GM12878 (cell line): ENCODE measurements around the gene PITX1. TPM values are rescaled to one million over a fixed set of nuclear protein-coding genes. Genes with fewer than 3 reads are reported as not detected.

ENCODE experiments used
- ATAC-seq: fragments of 200-7000 bp; cut with Tn5 transposase; 3 replicates; pipeline ENCODE4 v1.9.1; 2020; ENCODE audit warnings: mild to moderate bottlenecking, moderate library complexity
- BruUV-seq: library from RNA; stranded (reverse); fragments of 400-500 nt; replicated peaks from 2 replicates; lab custom pipeline; 2021; lab: Mats Ljungman, UMichigan
- CTCF ChIA-PET: fragments of 300-600 bp; sonication (Branson Sonifier 250); formaldehyde crosslinking; extraction: SDS; loops from one replicate; lab custom pipeline; 2021; ENCODE audit warnings: inconsistent platforms; lab: Yijun Ruan, JAX
- POLR2A ChIA-PET: fragments of 350-600 bp; formaldehyde crosslinking; extraction: SDS; loops from one replicate; lab custom pipeline; 2021; ENCODE audit warnings: inconsistent platforms; lab: Charles Lee
- RAD21 ChIA-PET: fragments of 300-600 bp; sonication (Branson Sonifier 250); formaldehyde crosslinking; loops from one replicate; lab custom pipeline; 2023; ENCODE audit warnings: antibody characterized with exemption; ENCODE audit not compliant: unreplicated experiment; lab: Charles Lee
- SMC1A ChIA-PET: fragments of 300-600 bp; sonication (Branson Sonifier 250); formaldehyde crosslinking; loops from one replicate; lab custom pipeline; 2023; ENCODE audit not compliant: unreplicated experiment, uncharacterized antibody; lab: Charles Lee
- DNase-seq: peaks from one replicate; pipeline ENCODE4 v3.0.0-alpha.2; 2011; ENCODE audit warnings: low read depth, low spot score
- FAIRE-seq: peaks from 3 replicates; lab custom pipeline; 2011; peaks lifted over from hg19 to GRCh38; lab: Jason Lieb, UNC
- H2AFZ ChIP-seq: 2 replicates; pipeline ENCODE4 v1.6.0; 2011; ENCODE audit warnings: low read depth, low read length, control low read depth; ENCODE audit not compliant: control insufficient read depth
- H3K27ac ChIP-seq: 2 replicates; pipeline ENCODE4 v1.5.1; 2011; ENCODE audit warnings: control low read depth; ENCODE audit not compliant: control insufficient read depth, insufficient read depth
- H3K27me3 ChIP-seq, 2 experiments: replicated peaks in 1 of 2; 2 replicates each; pipeline versions ENCODE4 v1.6.0 to v1.6.1; 2011; ENCODE audit warnings: low read length in 1 of 2; ENCODE audit not compliant: control insufficient read depth in 2 of 2, insufficient read depth in 2 of 2
- H3K36me3 ChIP-seq, 2 experiments: 2 replicates each; pipeline ENCODE4 v1.5.1; 2011; ENCODE audit warnings: low read length in 1 of 2; ENCODE audit not compliant: control insufficient read depth in 2 of 2, insufficient read depth in 2 of 2
- H3K4me1 ChIP-seq: 2 replicates; pipeline ENCODE4 v1.6.1; 2011; ENCODE audit warnings: mild to moderate bottlenecking, low read length, moderate library complexity, mixed read lengths; ENCODE audit not compliant: control insufficient read depth, insufficient read depth
- H3K4me2 ChIP-seq: 2 replicates; pipeline ENCODE4 v1.6.0; 2011; ENCODE audit warnings: control low read depth; ENCODE audit not compliant: control insufficient read depth, insufficient read depth
- H3K4me3 ChIP-seq: fragments of 200-600 bp; sonication (generic); 2 replicates; pipeline ENCODE4 v1.5.1; 2016
- H3K79me2 ChIP-seq: 2 replicates; pipeline ENCODE4 v1.6.0; 2011; ENCODE audit warnings: low read length; ENCODE audit not compliant: control insufficient read depth, insufficient read depth
- H3K9ac ChIP-seq: 2 replicates; pipeline ENCODE4 v1.8.0; 2011; ENCODE audit warnings: low read length, control low read depth, mixed read lengths; ENCODE audit not compliant: control insufficient read depth, insufficient read depth
- H3K9me3 ChIP-seq: replicated peaks from 3 replicates; pipeline ENCODE4 v1.5.1; 2011; ENCODE audit warnings: mild to moderate bottlenecking, low read length; ENCODE audit not compliant: control insufficient read depth, insufficient read depth
- H4K20me1 ChIP-seq: 2 replicates; pipeline ENCODE4 v1.6.0; 2011; ENCODE audit not compliant: control insufficient read depth, insufficient read depth
- FOXM1 ChIP-seq: IDR thresholded peaks from 2 replicates; pipeline ENCODE4 v1.6.1; 2012; ENCODE audit warnings: low read depth, mild to moderate bottlenecking, inconsistent platforms, low read length, moderate library complexity
- HDGF ChIP-seq: fragments of 450-650 bp; IDR thresholded peaks from 2 replicates; pipeline ENCODE4 v1.6.1; 2016; ENCODE audit warnings: antibody characterized with exemption
- IRF4 ChIP-seq: IDR thresholded peaks from 2 replicates; pipeline ENCODE4 v1.6.1; 2011; ENCODE audit warnings: low read depth, low read length
- MYC ChIP-seq: IDR thresholded peaks from 2 replicates; pipeline ENCODE4 v1.6.1; 2011; ENCODE audit warnings: mild to moderate bottlenecking, low read length, moderate library complexity, inconsistent platforms; ENCODE audit not compliant: insufficient read depth, insufficient replicate concordance, insufficient read length, severe bottlenecking
- SMAD5 ChIP-seq: IDR thresholded peaks from 2 replicates; pipeline ENCODE4 v1.6.1; 2016; ENCODE audit warnings: antibody characterized with exemption, low read depth
- WGBS: methylation state at CpG from one replicate; pipeline ENCODE4 v1.1.6; 2016; ENCODE audit warnings: low lambda C conversion rate; ENCODE audit not compliant: insufficient replicate concordance, insufficient coverage; ENCODE audit errors: missing lambda C conversion rate; 5-methylcytosine and 5-hydroxymethylcytosine counted together
- in situ Hi-C: fragments of 300-500 bp; cut with MboI; formaldehyde crosslinking; loops from 9 replicates; pipeline ENCODE4 v1.14.3; 2018; ENCODE audit warnings: mixed read lengths
- intact Hi-C: fragments of 100-400 bp; cut with micrococcal nuclease; formaldehyde crosslinking; loops from one replicate; pipeline ENCODE4 v1.14.2; 2022; ENCODE audit not compliant: unreplicated experiment
- polyA plus RNA-seq, 11 experiments: library from polyadenylated mRNA; depleted of rRNA in 4 of 11; unstranded in 6 of 11; stranded (reverse) in 5 of 11; fragments of >200 nt; fragmentation: Nextera tagmentation in 4 of 11; fragmentation: Illumina TruSeq in 1 of 11; extraction: Ambion mirVana in 4 of 11; extraction: Trizol in 1 of 11; gene quantifications; 1 replicate in 1 of 11; 2 replicates in 10 of 11; pipeline versions ENCODE4 v1.2.1 to v1.2.3, GENCODE V29; 2011 to 2016; ENCODE audit warnings: inconsistent platforms in 2 of 11, missing spikeins in 2 of 11, low read depth in 1 of 11
- total RNA-seq, 4 experiments: library from RNA; depleted of rRNA in 3 of 4; stranded (reverse); fragments of >200 nt in 3 of 4; fragmentation: Illumina TruSeq in 1 of 4; extraction: Trizol in 1 of 4; gene quantifications; 2 replicates each; pipeline versions ENCODE4 v1.2.1 to v1.2.3, GENCODE V29; 2013 to 2021
- TF ChIP-seq, protein P1 (sequence below): fragments of 450-650 bp; IDR thresholded peaks from 2 replicates; pipeline ENCODE4 v1.6.1; 2017; ENCODE audit warnings: antibody characterized with exemption, mild to moderate bottlenecking, moderate library complexity
- TF ChIP-seq, protein P2 (sequence below): IDR thresholded peaks from 2 replicates; pipeline ENCODE4 v1.6.1; 2012; ENCODE audit warnings: low read depth, low read length, improper control_type of control experiment
- TF ChIP-seq, protein P3 (sequence below): fragments of 450-650 bp; formaldehyde crosslinking; IDR thresholded peaks from 2 replicates; pipeline ENCODE4 v1.5.0; 2022; ENCODE audit warnings: mild to moderate bottlenecking, missing genetic modification characterization

The PITX1 gene
- total and polyA plus RNA-seq, 10 of the 15 experiments (the other 5 are each of a cell fraction or from before 2014, with no cell fraction given), result 0.16 to 1.1 (median 0.68) TPM; not detected in 5

DNA sequence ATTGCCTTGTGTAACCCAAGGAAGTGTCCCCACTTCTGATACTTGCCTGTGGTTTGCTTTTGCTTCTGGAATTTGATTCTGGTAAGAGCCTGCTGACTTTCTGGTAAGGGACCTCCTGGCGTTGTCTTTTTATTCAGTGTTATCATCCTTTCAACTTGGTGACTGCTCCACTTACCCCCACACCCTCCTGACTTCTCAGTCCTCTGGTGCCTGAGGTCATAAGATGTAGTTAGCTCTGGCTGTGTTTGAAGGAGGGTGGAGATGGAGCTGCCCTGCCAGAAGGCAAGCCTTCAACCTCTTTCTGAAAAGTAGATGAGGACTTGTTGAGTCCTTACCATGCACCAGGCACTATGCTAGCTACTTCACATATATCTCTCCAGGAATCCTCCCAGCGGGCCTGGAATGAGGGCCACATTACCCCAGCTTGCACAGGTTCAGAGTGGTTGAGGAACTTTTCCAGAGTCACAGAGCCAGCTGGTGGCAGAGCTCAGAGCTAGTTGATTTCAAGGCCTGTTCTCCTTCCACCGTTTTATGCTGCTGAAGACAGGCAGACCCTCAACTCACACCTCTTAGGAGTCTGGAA, 45.2 kb upstream of the PITX1 start (continued):
- TF ChIP-seq, protein P1, sequence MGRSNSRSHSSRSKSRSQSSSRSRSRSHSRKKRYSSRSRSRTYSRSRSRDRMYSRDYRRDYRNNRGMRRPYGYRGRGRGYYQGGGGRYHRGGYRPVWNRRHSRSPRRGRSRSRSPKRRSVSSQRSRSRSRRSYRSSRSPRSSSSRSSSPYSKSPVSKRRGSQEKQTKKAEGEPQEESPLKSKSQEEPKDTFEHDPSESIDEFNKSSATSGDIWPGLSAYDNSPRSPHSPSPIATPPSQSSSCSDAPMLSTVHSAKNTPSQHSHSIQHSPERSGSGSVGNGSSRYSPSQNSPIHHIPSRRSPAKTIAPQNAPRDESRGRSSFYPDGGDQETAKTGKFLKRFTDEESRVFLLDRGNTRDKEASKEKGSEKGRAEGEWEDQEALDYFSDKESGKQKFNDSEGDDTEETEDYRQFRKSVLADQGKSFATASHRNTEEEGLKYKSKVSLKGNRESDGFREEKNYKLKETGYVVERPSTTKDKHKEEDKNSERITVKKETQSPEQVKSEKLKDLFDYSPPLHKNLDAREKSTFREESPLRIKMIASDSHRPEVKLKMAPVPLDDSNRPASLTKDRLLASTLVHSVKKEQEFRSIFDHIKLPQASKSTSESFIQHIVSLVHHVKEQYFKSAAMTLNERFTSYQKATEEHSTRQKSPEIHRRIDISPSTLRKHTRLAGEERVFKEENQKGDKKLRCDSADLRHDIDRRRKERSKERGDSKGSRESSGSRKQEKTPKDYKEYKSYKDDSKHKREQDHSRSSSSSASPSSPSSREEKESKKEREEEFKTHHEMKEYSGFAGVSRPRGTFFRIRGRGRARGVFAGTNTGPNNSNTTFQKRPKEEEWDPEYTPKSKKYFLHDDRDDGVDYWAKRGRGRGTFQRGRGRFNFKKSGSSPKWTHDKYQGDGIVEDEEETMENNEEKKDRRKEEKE, result no peak
- TF ChIP-seq, protein P2, sequence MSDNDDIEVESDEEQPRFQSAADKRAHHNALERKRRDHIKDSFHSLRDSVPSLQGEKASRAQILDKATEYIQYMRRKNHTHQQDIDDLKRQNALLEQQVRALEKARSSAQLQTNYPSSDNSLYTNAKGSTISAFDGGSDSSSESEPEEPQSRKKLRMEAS, result no peak
- no peak for TF ChIP-seq IRF4
- TF ChIP-seq HDGF, result no peak
- TF ChIP-seq, all 136 proteins: peak for 0

DNA sequence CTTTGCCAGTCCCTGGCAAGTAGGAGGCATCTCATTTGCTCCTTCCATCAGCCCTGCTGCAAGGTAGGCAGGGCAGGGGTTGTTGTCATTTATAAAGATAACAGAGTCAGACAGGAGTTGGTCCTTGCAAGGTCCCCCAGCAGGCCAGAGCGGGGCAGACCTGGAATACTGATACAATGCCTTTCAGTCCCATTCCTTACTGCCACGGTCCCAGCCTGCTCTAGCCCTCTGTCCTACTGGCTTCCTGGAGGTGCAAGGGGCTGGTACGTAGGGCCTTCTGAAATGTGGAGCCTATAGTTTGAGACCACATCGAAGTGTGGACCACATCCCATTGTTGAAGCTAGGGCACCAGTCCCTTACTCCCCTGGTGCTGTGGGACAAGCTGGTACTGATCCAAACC, 42.8 kb upstream of the PITX1 start:
- POLR2A ChIA-PET, result no interaction called here
- RAD21 ChIA-PET, result no interaction called here
- Histone ChIP-seq H3K4me1 (no peaks in the 10 kb centered on the region), H3K4me3 (no peak overlapping the region), H3K9ac (no peak overlapping the region), H3K4me2 (no peak overlapping the region), H4K20me1 (no peaks in the 10 kb centered on the region), H2AFZ (no peak overlapping the region), H3K9me3 (no peaks in the 10 kb centered on the region), H3K27ac (no peak overlapping the region), H3K36me3 (no peaks in the 10 kb centered on the region), H3K27me3 (peaks cover 1 to 2% of the 10 kb centered on the region in 2 experiments; a peak in 2 of 4 replicates), H3K79me2 (no peaks in the 10 kb centered on the region)
- CTCF ChIA-PET, result no interaction called here
- ATAC-seq, result no peak
- DNase-seq, result no peak
- in situ Hi-C loops (no loop called here), intact Hi-C loops (no loop called here)
- BruUV-seq, result no TSS peak
- no peak for TF ChIP-seq SMAD5
- no peak for TF ChIP-seq MYC
- TF ChIP-seq, protein P3, sequence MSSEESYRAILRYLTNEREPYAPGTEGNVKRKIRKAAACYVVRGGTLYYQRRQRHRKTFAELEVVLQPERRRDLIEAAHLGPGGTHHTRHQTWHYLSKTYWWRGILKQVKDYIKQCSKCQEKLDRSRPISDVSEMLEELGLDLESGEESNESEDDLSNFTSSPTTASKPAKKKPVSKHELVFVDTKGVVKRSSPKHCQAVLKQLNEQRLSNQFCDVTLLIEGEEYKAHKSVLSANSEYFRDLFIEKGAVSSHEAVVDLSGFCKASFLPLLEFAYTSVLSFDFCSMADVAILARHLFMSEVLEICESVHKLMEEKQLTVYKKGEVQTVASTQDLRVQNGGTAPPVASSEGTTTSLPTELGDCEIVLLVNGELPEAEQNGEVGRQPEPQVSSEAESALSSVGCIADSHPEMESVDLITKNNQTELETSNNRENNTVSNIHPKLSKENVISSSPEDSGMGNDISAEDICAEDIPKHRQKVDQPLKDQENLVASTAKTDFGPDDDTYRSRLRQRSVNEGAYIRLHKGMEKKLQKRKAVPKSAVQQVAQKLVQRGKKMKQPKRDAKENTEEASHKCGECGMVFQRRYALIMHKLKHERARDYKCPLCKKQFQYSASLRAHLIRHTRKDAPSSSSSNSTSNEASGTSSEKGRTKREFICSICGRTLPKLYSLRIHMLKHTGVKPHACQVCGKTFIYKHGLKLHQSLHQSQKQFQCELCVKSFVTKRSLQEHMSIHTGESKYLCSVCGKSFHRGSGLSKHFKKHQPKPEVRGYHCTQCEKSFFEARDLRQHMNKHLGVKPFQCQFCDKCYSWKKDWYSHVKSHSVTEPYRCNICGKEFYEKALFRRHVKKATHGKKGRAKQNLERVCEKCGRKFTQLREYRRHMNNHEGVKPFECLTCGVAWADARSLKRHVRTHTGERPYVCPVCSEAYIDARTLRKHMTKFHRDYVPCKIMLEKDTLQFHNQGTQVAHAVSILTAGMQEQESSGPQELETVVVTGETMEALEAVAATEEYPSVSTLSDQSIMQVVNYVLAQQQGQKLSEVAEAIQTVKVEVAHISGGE, result no peak
- no peak for TF ChIP-seq FOXM1
- TF ChIP-seq IRF4, result no peak
- whole genome bisulfite sequencing, result 0% methylated on average over 4 of the region's 4 CpGs
- FAIRE-seq, result no peak
- SMC1A ChIA-PET, result no interaction called here
